Neural cell (in vitro differentiated cells): Measurements from ENCODE around the gene HOXC13. TPM values are rescaled to one million over a fixed set of nuclear protein-coding genes. Genes with fewer than 3 reads are reported as not detected.

Experiments used
- H2AFZ ChIP-seq: fragments of 200-600, 300-800 bp; sonication (generic), shearing (Covaris generic); 2 replicates; pipeline ENCODE4 v1.6.0; 2014; ENCODE audit warnings: low read depth, mild to moderate bottlenecking, antibody characterized with exemption, low read length, moderate library complexity
- H3F3A ChIP-seq: fragments of 200-600 bp; shearing (Covaris generic); 2 replicates; pipeline ENCODE4 v1.6.1; 2016; ENCODE audit warnings: mild to moderate bottlenecking, moderate library complexity, mixed read lengths, antibody characterized with exemption, low read length; ENCODE audit not compliant: insufficient read depth, poor library complexity, severe bottlenecking
- H3K27ac ChIP-seq: fragments of 200-600, 300-800 bp; sonication (generic), shearing (Covaris generic); 2 replicates; pipeline ENCODE4 v1.5.1; 2014; ENCODE audit warnings: mild to moderate bottlenecking, low read length, moderate library complexity
- H3K27me3 ChIP-seq: fragments of 300-800, 200-600 bp; sonication (generic), shearing (Covaris generic); 2 replicates; pipeline ENCODE4 v1.6.0; 2014; ENCODE audit warnings: mild to moderate bottlenecking, low read depth, low read length, moderate library complexity; ENCODE audit not compliant: insufficient read depth
- H3K36me3 ChIP-seq: fragments of 300-800, 200-600 bp; sonication (generic), shearing (Covaris generic); 2 replicates; pipeline ENCODE4 v1.5.1; 2014; ENCODE audit warnings: mild to moderate bottlenecking, antibody characterized with exemption, low read length, moderate library complexity; ENCODE audit not compliant: insufficient read depth
- H3K4me2 ChIP-seq: fragments of 300-800, 200-600 bp; sonication (generic), shearing (Covaris generic); 2 replicates; pipeline ENCODE4 v1.6.0; 2014; ENCODE audit warnings: mild to moderate bottlenecking, low read length
- H3K4me3 ChIP-seq: fragments of 300-800, 200-600 bp; sonication (generic), shearing (Covaris generic); 2 replicates; pipeline ENCODE4 v1.5.1; 2014; ENCODE audit warnings: mild to moderate bottlenecking, low read length, moderate library complexity
- H3K79me2 ChIP-seq: fragments of 200-600 bp; shearing (Covaris generic); replicated peaks from 2 replicates; pipeline ENCODE4 v1.6.0; 2014; ENCODE audit warnings: mild to moderate bottlenecking, low read length, moderate library complexity; ENCODE audit not compliant: insufficient read depth
- H3K9ac ChIP-seq: fragments of 300-800, 200-600 bp; sonication (generic), shearing (Covaris generic); 2 replicates; pipeline ENCODE4 v1.6.1; 2016; ENCODE audit warnings: mild to moderate bottlenecking, low read length, mixed read lengths
- H3K9me2 ChIP-seq: fragments of 200-600 bp; shearing (Covaris generic); 2 replicates; pipeline ENCODE4 v1.6.1; 2016; ENCODE audit warnings: mild to moderate bottlenecking, low read length, mixed read lengths; ENCODE audit not compliant: insufficient read depth
- H3K9me3 ChIP-seq: fragments of 200-600, 300-800 bp; sonication (generic), shearing (Covaris generic); 2 replicates; pipeline ENCODE4 v1.6.1; 2016; ENCODE audit warnings: mild to moderate bottlenecking, mixed run types, low read length, moderate library complexity, mixed read lengths
- H4K20me1 ChIP-seq: fragments of 200-600 bp; shearing (Covaris generic); 2 replicates; pipeline ENCODE4 v1.6.1; 2016; ENCODE audit warnings: mild to moderate bottlenecking, mixed run types; ENCODE audit not compliant: insufficient read depth
- CTCF ChIP-seq: fragments of 450-650 bp; IDR thresholded peaks from 2 replicates; pipeline ENCODE4 v1.5.1; 2014; ENCODE audit warnings: antibody characterized with exemption, mild to moderate bottlenecking, moderate library complexity; ENCODE audit not compliant: poor library complexity, severe bottlenecking
- EP300 ChIP-seq: fragments of 450-650 bp; conservative IDR thresholded peaks from 2 replicates; pipeline ENCODE4 v1.6.1; 2014; ENCODE audit warnings: antibody characterized with exemption, mild to moderate bottlenecking, moderate library complexity; ENCODE audit not compliant: poor library complexity, severe bottlenecking
- EZH2 ChIP-seq: fragments of 200-600, 300-800 bp; shearing (Covaris generic), sonication (generic); IDR thresholded peaks from 2 replicates; pipeline ENCODE4 v1.6.1; 2014; ENCODE audit warnings: antibody characterized with exemption, low read length, borderline replicate concordance, mild to moderate bottlenecking; ENCODE audit not compliant: insufficient read depth, poor library complexity, severe bottlenecking
- MXI1 ChIP-seq: fragments of 450-650 bp; conservative IDR thresholded peaks from 2 replicates; pipeline ENCODE4 v1.6.1; 2014; ENCODE audit warnings: antibody characterized with exemption, mild to moderate bottlenecking; ENCODE audit not compliant: poor library complexity, severe bottlenecking
- POLR2AphosphoS5 ChIP-seq: IDR thresholded peaks from 2 replicates; pipeline ENCODE4 v1.6.1; 2012
- RAD21 ChIP-seq: fragments of 450-650 bp; conservative IDR thresholded peaks from 2 replicates; pipeline ENCODE4 v1.6.1; 2014; ENCODE audit warnings: antibody characterized with exemption, mild to moderate bottlenecking, moderate library complexity
- SMC3 ChIP-seq: fragments of 450-650 bp; conservative IDR thresholded peaks from 2 replicates; pipeline ENCODE4 v1.6.1; 2014; ENCODE audit warnings: antibody characterized with exemption, mild to moderate bottlenecking, moderate library complexity; ENCODE audit not compliant: poor library complexity
- TAF1 ChIP-seq: IDR thresholded peaks from 2 replicates; pipeline ENCODE4 v1.6.1; 2012; ENCODE audit warnings: low read depth
- polyA plus RNA-seq: library from polyadenylated mRNA; depleted of rRNA; stranded (reverse); fragments of >200 nt; gene quantifications from 2 replicates; pipeline ENCODE4 v1.2.3, GENCODE V29; 2014

Gene HOXC13
- polyA plus RNA-seq, 1 donor from 2014 or later: not detected

- no peaks in the 10 kb centered on the region for H3F3A ChIP-seq
- H2AFZ ChIP-seq: no peak overlapping the region
- no peak overlapping the region for H3K9ac ChIP-seq
- TF ChIP-seq TAF1 (no peak), CTCF (no peak)
- H3K9me2 ChIP-seq: no peaks in the 10 kb centered on the region
- no peak overlapping the region for H3K4me3 ChIP-seq
- no peak overlapping the region for H3K27ac ChIP-seq
- no peaks in the 10 kb centered on the region for H3K9me3 ChIP-seq
- no peaks in the 10 kb centered on the region for H3K36me3 ChIP-seq
- H3K4me2 ChIP-seq: no peak overlapping the region
- H4K20me1 ChIP-seq: no peaks in the 10 kb centered on the region
- H3K79me2 ChIP-seq: no peaks in the 10 kb centered on the region
- peaks cover 99% of the 10 kb centered on the region for H3K27me3 ChIP-seq
These were observed 43.3 kb downstream of the HOXC13 start for GRCh38 chr12:53981634-53982565.

- H3K9me2 ChIP-seq: no peaks in the 10 kb centered on the region
- TF ChIP-seq TAF1 (no peak), SMC3 (no peak), POLR2AphosphoS5 (no peak), CTCF (no peak)
- H4K20me1 ChIP-seq: no peaks in the 10 kb centered on the region
- no peak overlapping the region for H3K27ac ChIP-seq
- H3K36me3 ChIP-seq: no peaks in the 10 kb centered on the region
- H2AFZ ChIP-seq: no peak overlapping the region
- peaks cover 99% of the 10 kb centered on the region for H3K27me3 ChIP-seq
- no peak overlapping the region for H3K4me2 ChIP-seq
- H3K79me2 ChIP-seq: no peaks in the 10 kb centered on the region
- H3K9ac ChIP-seq: no peak overlapping the region
- no peaks in the 10 kb centered on the region for H3F3A ChIP-seq
- H3K4me3 ChIP-seq: no peak overlapping the region
- H3K9me3 ChIP-seq: no peaks in the 10 kb centered on the region
These were observed 44.3 kb downstream of the HOXC13 start for GRCh38 chr12:53982648-53983567.

- Histone ChIP-seq H3K36me3 (no peaks in the 10 kb centered on the region), H3K27ac (no peak overlapping the region), H3K9ac (no peak overlapping the region), H3K79me2 (no peaks in the 10 kb centered on the region), H3K9me3 (no peaks in the 10 kb centered on the region), H4K20me1 (no peaks in the 10 kb centered on the region), H3K27me3 (peaks cover 100% of the 10 kb centered on the region), H3K4me3 (no peak overlapping the region), H3F3A (no peaks in the 10 kb centered on the region), H3K4me2 (no peak overlapping the region), H3K9me2 (no peaks in the 10 kb centered on the region), H2AFZ (no peak overlapping the region)
- TF ChIP-seq EZH2 (no peak), TAF1 (no peak), RAD21 (no peak), SMC3 (no peak), MXI1 (no peak), CTCF (no peak), EP300 (no peak), POLR2AphosphoS5 (no peak)
These were observed 44.9 kb downstream of the HOXC13 start for GRCh38 chr12:53983568-53983949.
